Fibroblast of mammary gland (primary cell): ENCODE measurements around the gene RPL31.

Experiments
- DNase-seq: peaks from one replicate; pipeline ENCODE4 v3.0.0-alpha.2; 2010; ENCODE audit warnings: low read depth
- H3K4me3 ChIP-seq: 2 replicates; pipeline ENCODE4 v1.5.1; 2011; ENCODE audit warnings: low read depth, mild to moderate bottlenecking, low read length, moderate library complexity; ENCODE audit not compliant: control insufficient read depth
- CTCF ChIP-seq: conservative IDR thresholded peaks from 2 replicates; pipeline ENCODE4 v1.5.1; 2011; ENCODE audit warnings: low read depth, low read length, inconsistent platforms; ENCODE audit not compliant: control insufficient read depth, insufficient read depth

RPL31 gene

GRCh38 chr2:100957996-100958653, 44.0 kb upstream of the RPL31 start:
- peak overlapping the region; percentile 7 for H3K4me3 ChIP-seq
- DNase-seq, result peak; percentile 96
- peak; percentile 11 for TF ChIP-seq CTCF

GRCh38 chr2:100959225-100959880, 42.7 kb upstream of the RPL31 start:
- no peak overlapping the region for H3K4me3 ChIP-seq
- TF ChIP-seq CTCF, result no peak
- DNase-seq, result peak; percentile 28

- H3K4me3 ChIP-seq, result no peak overlapping the region
- no peak for TF ChIP-seq CTCF
- DNase-seq, result peak; percentile 13
Measured at GRCh38 chr2:100960688-100961087, 41.4 kb upstream of the RPL31 start.

DNA sequence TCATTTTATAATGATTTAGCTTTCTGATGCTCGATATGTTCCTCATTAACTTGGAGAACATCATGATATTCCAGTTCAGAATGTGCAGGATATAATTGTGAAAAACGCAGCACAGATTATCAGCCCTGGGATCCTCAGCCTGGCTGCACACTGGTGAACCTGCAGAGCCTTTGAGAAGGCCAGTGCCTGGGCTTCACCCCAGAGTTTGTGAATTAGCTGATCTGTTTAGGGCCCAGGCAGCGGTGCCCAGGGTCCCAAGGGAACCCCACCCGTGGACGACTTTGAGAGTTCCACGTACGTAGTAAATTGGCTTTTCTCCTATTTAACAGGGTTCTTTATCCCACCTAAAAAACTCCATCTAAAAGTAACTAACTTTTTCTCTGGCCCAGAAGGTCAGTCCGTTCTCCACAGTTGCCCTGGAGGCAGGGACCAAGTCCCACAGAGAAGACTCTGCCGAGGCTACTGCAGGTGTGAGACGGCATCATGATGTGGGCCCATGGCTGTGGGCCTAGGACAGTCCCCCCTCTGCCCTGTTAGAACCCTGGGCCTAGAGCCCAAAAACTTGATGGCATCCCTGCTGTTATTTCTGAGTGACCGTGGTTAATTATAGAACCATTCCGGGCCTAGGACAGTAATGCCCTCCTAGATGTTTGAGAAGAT, 39.6 kb upstream of the RPL31 start:
- TF ChIP-seq CTCF, result no peak
- H3K4me3 ChIP-seq, result no peak overlapping the region
- no peak for DNase-seq

GRCh38 chr2:100963026-100963375, 39.1 kb upstream of the RPL31 start:
- no peak for DNase-seq
- no peak overlapping the region for H3K4me3 ChIP-seq
- TF ChIP-seq CTCF, result no peak

GRCh38 chr2:100964222-100964621, 37.9 kb upstream of the RPL31 start:
- no peak for DNase-seq
- no peak for TF ChIP-seq CTCF
- no peak overlapping the region for H3K4me3 ChIP-seq
